Smooth muscle cell (in vitro differentiated cells): ENCODE results near the gene ITSN2. TPM values are rescaled to one million over a fixed set of nuclear protein-coding genes. Genes with fewer than 3 reads are reported as not detected.

Experiments used
- DNase-seq: peaks from one replicate; lab custom pipeline; 2025; ENCODE audit not compliant: unreplicated experiment; lab: John Stamatoyannopoulos, UW
- H2AFZ ChIP-seq: fragments of 200-600 bp; sonication (generic); 2 replicates; pipeline ENCODE4 v1.6.0; 2016; ENCODE audit warnings: antibody characterized with exemption, low read depth, mild to moderate bottlenecking
- H3F3A ChIP-seq: fragments of 200-600 bp; sonication (generic); 2 replicates; pipeline ENCODE4 v1.6.0; 2017; ENCODE audit warnings: antibody characterized with exemption, low read depth
- H3K27ac ChIP-seq: fragments of 200-600 bp; sonication (generic); 2 replicates; pipeline ENCODE4 v1.5.1; 2016; ENCODE audit warnings: low read depth, mild to moderate bottlenecking
- H3K27me3 ChIP-seq: fragments of 200-600 bp; sonication (generic); 2 replicates; pipeline ENCODE4 v1.6.1; 2016; ENCODE audit warnings: low read depth, mild to moderate bottlenecking
- H3K36me3 ChIP-seq: fragments of 200-600 bp; sonication (generic); 2 replicates; pipeline ENCODE4 v1.5.1; 2016; ENCODE audit warnings: low read depth
- H3K4me1 ChIP-seq: fragments of 200-600 bp; sonication (generic); 2 replicates; pipeline ENCODE4 v1.5.1; 2016; ENCODE audit warnings: low read depth
- H3K4me2 ChIP-seq: fragments of 200-600 bp; sonication (generic); 2 replicates; pipeline ENCODE4 v1.6.0; 2016; ENCODE audit warnings: mild to moderate bottlenecking
- H3K4me3 ChIP-seq: fragments of 200-600 bp; sonication (generic); 2 replicates; pipeline ENCODE4 v1.5.1; 2016; ENCODE audit warnings: mild to moderate bottlenecking
- H3K79me2 ChIP-seq: fragments of 200-600 bp; sonication (generic); 2 replicates; pipeline ENCODE4 v1.6.0; 2016; ENCODE audit warnings: low read depth, mild to moderate bottlenecking
- H3K9ac ChIP-seq: fragments of 200-600 bp; sonication (generic); 2 replicates; pipeline ENCODE4 v1.6.0; 2016; ENCODE audit warnings: low read depth
- H3K9me3 ChIP-seq: fragments of 200-600 bp; sonication (generic); replicated peaks from 2 replicates; pipeline ENCODE4 v1.5.1; 2016; ENCODE audit warnings: low read depth
- H4K20me1 ChIP-seq: fragments of 200-600 bp; sonication (generic); 2 replicates; pipeline ENCODE4 v1.6.0; 2016; ENCODE audit warnings: low read depth
- CTCF ChIP-seq: fragments of 200-600 bp; sonication (generic); IDR thresholded peaks from 2 replicates; pipeline ENCODE4 v1.5.1; 2017; ENCODE audit warnings: borderline replicate concordance, mild to moderate bottlenecking, antibody characterized with exemption; ENCODE audit not compliant: insufficient read depth, poor library complexity, severe bottlenecking
- WGBS: methylation state at CpG from one replicate; pipeline ENCODE4 v1.1.7; 2016; ENCODE audit warnings: low lambda C conversion rate; 5-methylcytosine and 5-hydroxymethylcytosine counted together
- polyA plus RNA-seq: library from polyadenylated mRNA; unstranded; fragments of >200 nt; fragmentation: Nextera tagmentation; extraction: Ambion mirVana; gene quantifications from 2 replicates; pipeline ENCODE4 v1.2.1, GENCODE V29; 2016
- total RNA-seq: library from RNA; depleted of rRNA; stranded (reverse); fragments of >200 nt; gene quantifications from 2 replicates; pipeline ENCODE4 v1.2.3, GENCODE V29; 2014

Gene ITSN2
- total and polyA plus RNA-seq, 2 experiments from 2014 or later: 8.5 to 19.6 TPM

- Histone ChIP-seq H3F3A (no peaks in the 10 kb centered on the region), H3K27ac (no peak overlapping the region), H3K9ac (no peak overlapping the region), H3K4me1 (no peaks in the 10 kb centered on the region), H3K27me3 (no peaks in the 10 kb centered on the region), H3K79me2 (no peaks in the 10 kb centered on the region), H4K20me1 (no peaks in the 10 kb centered on the region), H3K4me3 (no peak overlapping the region), H3K4me2 (no peak overlapping the region), H3K9me3 (no peaks in the 10 kb centered on the region), H3K36me3 (no peaks in the 10 kb centered on the region), H2AFZ (no peak overlapping the region)
- WGBS: 89% methylated on average over 9 of the region's 9 CpGs
- TF ChIP-seq CTCF: no peak
- DNase-seq: no peak
Measured at GRCh38 chr2:24191156-24191555, 169.2 kb downstream of the ITSN2 start.

- Histone ChIP-seq H3K36me3 (no peaks in the 10 kb centered on the region), H3K4me2 (no peak overlapping the region), H3K4me1 (no peaks in the 10 kb centered on the region), H3K79me2 (no peaks in the 10 kb centered on the region), H4K20me1 (no peaks in the 10 kb centered on the region), H3K27ac (no peak overlapping the region), H3K9me3 (no peaks in the 10 kb centered on the region), H3K4me3 (no peak overlapping the region), H2AFZ (no peak overlapping the region), H3F3A (no peaks in the 10 kb centered on the region), H3K9ac (no peak overlapping the region), H3K27me3 (no peaks in the 10 kb centered on the region)
- WGBS: 89% methylated on average over 9 of the region's 9 CpGs
- TF ChIP-seq CTCF: no peak
- DNase-seq: no peak
Measured at GRCh38 chr2:24190503-24190902, 169.8 kb downstream of the ITSN2 start.

GRCh38 chr2:24189551-24189950, 170.8 kb downstream of the ITSN2 start:
- Histone ChIP-seq H2AFZ (no peak overlapping the region), H3K4me3 (no peak overlapping the region), H3K27me3 (no peaks in the 10 kb centered on the region), H3K9ac (no peak overlapping the region), H3K79me2 (no peaks in the 10 kb centered on the region), H3F3A (no peaks in the 10 kb centered on the region), H3K9me3 (no peaks in the 10 kb centered on the region), H4K20me1 (no peaks in the 10 kb centered on the region), H3K4me2 (no peak overlapping the region), H3K36me3 (no peaks in the 10 kb centered on the region), H3K4me1 (no peaks in the 10 kb centered on the region), H3K27ac (no peak overlapping the region)
- TF ChIP-seq CTCF: no peak
- 81% methylated on average over 10 of the region's 10 CpGs for WGBS
- DNase-seq: no peak

- Histone ChIP-seq H3K4me2 (no peak overlapping the region), H3K36me3 (no peaks in the 10 kb centered on the region), H3K27me3 (no peaks in the 10 kb centered on the region), H4K20me1 (no peaks in the 10 kb centered on the region), H3K79me2 (no peaks in the 10 kb centered on the region), H3K4me3 (no peak overlapping the region), H3K9ac (no peak overlapping the region), H3K9me3 (no peaks in the 10 kb centered on the region), H3F3A (no peaks in the 10 kb centered on the region), H3K4me1 (no peaks in the 10 kb centered on the region), H3K27ac (no peak overlapping the region), H2AFZ (no peak overlapping the region)
- no peak for TF ChIP-seq CTCF
- 89% methylated on average over 6 of the region's 6 CpGs for WGBS
- DNase-seq: no peak
Measured at GRCh38 chr2:24183366-24184069, 176.8 kb downstream of the ITSN2 start.
